ENCODE measurements around the gene CYP26A1. TPM values are rescaled to one million over a fixed set of nuclear protein-coding genes. Genes with fewer than 3 reads are reported as not detected.

CYP26A1 gene
- total and polyA plus RNA-seq, 9 donors = 0.22 TPM; not detected in 8

DNA sequence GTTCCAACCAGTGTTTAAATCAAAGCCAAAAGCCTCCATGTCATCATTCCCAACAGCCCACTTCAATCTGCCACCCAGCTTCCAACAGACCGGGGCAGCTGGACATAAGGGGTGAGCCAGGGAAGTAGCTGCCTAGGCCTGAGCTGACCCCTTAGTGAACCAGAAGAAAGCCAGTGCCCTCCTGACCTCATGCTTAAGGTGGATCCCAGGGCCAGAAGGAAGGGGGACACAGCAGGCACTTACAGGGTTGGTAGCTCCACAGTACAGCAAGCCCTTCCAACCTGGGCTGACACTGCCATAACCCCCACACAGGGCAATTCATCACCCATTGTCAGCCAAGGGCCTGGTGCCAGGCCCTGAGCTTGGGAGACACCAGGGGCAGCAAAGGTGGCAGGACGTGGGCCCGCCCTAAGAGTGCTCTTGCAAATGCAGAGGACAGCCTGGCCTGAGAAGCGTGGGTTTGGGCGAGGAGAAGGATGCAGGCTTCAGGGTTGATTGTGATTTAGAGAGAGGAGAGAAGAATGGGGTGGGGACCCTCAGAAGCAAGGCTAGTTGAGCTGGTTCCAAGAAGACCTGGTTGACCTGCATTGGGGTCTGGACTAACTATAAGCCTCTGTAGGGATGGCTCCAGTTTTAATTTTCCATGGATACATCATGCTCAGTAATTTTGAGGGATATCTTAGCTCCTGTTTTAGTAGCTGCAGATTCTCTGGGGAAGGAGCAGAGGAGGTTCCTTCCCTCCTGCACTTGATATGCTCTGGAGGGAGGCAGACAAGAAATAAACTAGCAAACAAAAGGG, 3.1 kb upstream of the CYP26A1 start:
- Histone ChIP-seq H3K4me1 (ENCODE audit: insufficient read depth) (peaks cover 14% of the 10 kb centered on the region), H3K27me3 (no peaks in the 10 kb centered on the region), H3K27ac (no peak overlapping the region), H3K9me3 (no peaks in the 10 kb centered on the region), H3K4me3 (no peak overlapping the region), H3K36me3 (no peaks in the 10 kb centered on the region)
- TF ChIP-seq EP300 (IDR thresholded peaks at IDR 0.05) (no peak), POLR2A (IDR thresholded peaks at IDR 0.05) (no peak)
- TF ChIP-seq, protein P1, sequence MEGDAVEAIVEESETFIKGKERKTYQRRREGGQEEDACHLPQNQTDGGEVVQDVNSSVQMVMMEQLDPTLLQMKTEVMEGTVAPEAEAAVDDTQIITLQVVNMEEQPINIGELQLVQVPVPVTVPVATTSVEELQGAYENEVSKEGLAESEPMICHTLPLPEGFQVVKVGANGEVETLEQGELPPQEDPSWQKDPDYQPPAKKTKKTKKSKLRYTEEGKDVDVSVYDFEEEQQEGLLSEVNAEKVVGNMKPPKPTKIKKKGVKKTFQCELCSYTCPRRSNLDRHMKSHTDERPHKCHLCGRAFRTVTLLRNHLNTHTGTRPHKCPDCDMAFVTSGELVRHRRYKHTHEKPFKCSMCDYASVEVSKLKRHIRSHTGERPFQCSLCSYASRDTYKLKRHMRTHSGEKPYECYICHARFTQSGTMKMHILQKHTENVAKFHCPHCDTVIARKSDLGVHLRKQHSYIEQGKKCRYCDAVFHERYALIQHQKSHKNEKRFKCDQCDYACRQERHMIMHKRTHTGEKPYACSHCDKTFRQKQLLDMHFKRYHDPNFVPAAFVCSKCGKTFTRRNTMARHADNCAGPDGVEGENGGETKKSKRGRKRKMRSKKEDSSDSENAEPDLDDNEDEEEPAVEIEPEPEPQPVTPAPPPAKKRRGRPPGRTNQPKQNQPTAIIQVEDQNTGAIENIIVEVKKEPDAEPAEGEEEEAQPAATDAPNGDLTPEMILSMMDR (IDR thresholded peaks at IDR 0.05) = no peak
- DNase-seq = no peak
- WGBS, 3 donors = 74 to 77% (median 75%) methylated on average over 5 of the region's 5 CpGs
- intact Hi-C loops (cut with DNase I) = no loop called here

DNA sequence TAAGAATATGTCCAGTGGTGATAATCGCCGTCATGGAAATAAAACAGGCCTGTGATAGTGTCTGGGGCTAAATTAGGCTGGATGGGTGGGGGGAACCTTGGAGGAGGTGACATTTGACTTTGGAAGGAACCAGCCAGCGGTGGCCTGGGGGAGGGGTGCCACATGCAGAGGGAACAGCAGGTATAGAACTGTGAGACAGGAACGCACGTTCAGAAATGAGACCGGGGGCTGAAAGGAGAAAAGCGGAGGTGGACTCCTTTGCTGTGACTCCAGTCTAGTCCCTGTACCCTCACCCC, 2.6 kb upstream of the CYP26A1 start:
- H3K9me3 ChIP-seq = no peaks in the 10 kb centered on the region
- 64 to 71% (median 70%) methylated on average over 7 of the region's 7 CpGs for WGBS, 3 donors
- H3K4me1 ChIP-seq (ENCODE audit: insufficient read depth) = peaks cover 14% of the 10 kb centered on the region
- intact Hi-C loops (cut with DNase I) = no loop called here
- H3K36me3 ChIP-seq = no peaks in the 10 kb centered on the region
- TF ChIP-seq, protein P1 (IDR thresholded peaks at IDR 0.05) = no peak
- TF ChIP-seq EP300 (IDR thresholded peaks at IDR 0.05) (no peak), POLR2A (IDR thresholded peaks at IDR 0.05) (no peak)
- no peak overlapping the region for H3K4me3 ChIP-seq
- no peak overlapping the region for H3K27ac ChIP-seq
- DNase-seq = no peak
- H3K27me3 ChIP-seq = no peaks in the 10 kb centered on the region

DNA sequence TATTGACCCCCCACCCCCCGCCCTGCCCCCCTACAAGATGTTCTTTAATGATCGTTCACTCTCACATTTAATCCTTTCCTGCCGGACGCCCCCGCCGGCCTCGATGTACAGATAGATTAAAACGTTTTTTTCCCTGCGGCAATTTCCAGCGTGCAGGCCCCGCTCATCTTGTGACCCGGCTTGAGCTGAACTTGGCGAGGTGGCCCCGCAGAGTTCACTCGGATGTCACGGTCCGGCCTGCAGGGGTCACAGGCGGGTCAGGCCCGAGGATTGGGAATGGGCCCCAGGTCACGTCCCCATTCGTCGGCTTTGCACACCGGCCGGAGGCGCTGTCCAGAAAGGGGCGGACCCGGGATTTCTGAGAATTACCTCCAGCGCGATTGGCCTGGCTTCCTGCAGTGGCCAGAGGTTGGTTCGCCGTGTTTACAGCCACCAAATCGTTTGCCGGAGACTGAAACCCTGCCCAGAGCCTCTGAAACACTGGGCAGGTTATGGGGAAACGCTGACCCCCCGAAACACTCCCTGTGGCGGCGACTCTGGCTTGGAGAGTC, 1.9 kb upstream of the CYP26A1 start:
- peaks cover 14% of the 10 kb centered on the region for H3K4me1 ChIP-seq (ENCODE audit: insufficient read depth)
- intact Hi-C loops (cut with DNase I) = no loop called here
- TF ChIP-seq POLR2A (IDR thresholded peaks at IDR 0.05) (no peak), EP300 (IDR thresholded peaks at IDR 0.05) (no peak)
- TF ChIP-seq, protein P1 (IDR thresholded peaks at IDR 0.05) = no peak
- 2 to 4% (median 3%) methylated on average over 35 to 37 of the region's 37 CpGs for WGBS, 3 donors
- no peak for DNase-seq
- H3K27me3 ChIP-seq = no peaks in the 10 kb centered on the region
- no peaks in the 10 kb centered on the region for H3K36me3 ChIP-seq
- H3K9me3 ChIP-seq = no peaks in the 10 kb centered on the region
- peak overlapping the region; percentile 12 for H3K4me3 ChIP-seq
- H3K27ac ChIP-seq = no peak overlapping the region

DNA sequence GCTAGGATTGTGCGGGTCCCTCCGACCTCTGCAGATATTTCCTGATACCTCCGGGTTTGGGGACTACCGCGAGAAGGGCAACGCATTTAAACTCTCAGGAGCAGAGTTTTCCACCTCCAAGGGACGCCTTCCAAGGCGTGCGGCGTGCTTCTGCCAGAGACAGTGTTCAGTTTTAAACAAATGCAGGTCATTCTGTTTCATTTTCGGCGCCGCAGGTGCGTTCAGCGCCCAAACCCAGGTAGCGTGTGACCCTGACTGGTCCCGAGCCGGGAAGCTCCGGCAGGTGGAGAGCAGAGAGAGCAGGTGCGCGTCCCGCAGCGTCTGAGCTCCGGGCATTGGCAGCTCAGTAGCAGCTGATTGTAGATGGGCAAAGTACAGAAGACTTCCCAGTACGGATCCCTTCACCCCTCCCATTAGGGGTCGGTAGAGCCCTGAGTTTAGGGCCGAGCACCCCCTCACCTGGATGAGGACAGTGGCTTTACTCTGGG, 1.4 kb upstream of the CYP26A1 start:
- no peak for DNase-seq

More for the DNA sequence above, 1.4 kb upstream of the CYP26A1 start:
- Histone ChIP-seq H3K4me1 (ENCODE audit: insufficient read depth) (peaks cover 14% of the 10 kb centered on the region), H3K9me3 (no peaks in the 10 kb centered on the region), H3K36me3 (no peaks in the 10 kb centered on the region), H3K4me3 (peak overlapping the region; percentile 12), H3K27me3 (no peaks in the 10 kb centered on the region), H3K27ac (no peak overlapping the region)
- intact Hi-C loops (cut with DNase I) = no loop called here
- 1 to 2% (median 2%) methylated on average over 27 of the region's 27 CpGs for WGBS, 3 donors
- TF ChIP-seq EP300 (IDR thresholded peaks at IDR 0.05) = no peak
- TF ChIP-seq, protein P1 (IDR thresholded peaks at IDR 0.05) = no peak
- TF ChIP-seq POLR2A (IDR thresholded peaks at IDR 0.05) = no peak

Data from ovary (tissue), 9 donors.